GM19239 (cell line): ENCODE results near the gene CFAP91.
A peak's percentile ranks its signal among the peaks of the same experiment; 100 is the strongest.

Source experiments
- DNase-seq: peaks from one replicate; pipeline ENCODE4 v3.0.0; 2011; ENCODE audit warnings: low spot score; ENCODE audit not compliant: insufficient read length
- FAIRE-seq: peaks from 2 replicates; lab custom pipeline; 2011; peaks lifted over from hg19 to GRCh38; lab: Jason Lieb, UNC

The CFAP91 gene

GRCh38 chr3:119733812-119734211, 31.0 kb downstream of the CFAP91 start:
- FAIRE-seq = peak; percentile 4
- DNase-seq = no peak

- FAIRE-seq = no peak
- DNase-seq = no peak
Measured at GRCh38 chr3:119738741-119739140, 35.9 kb downstream of the CFAP91 start.

- FAIRE-seq (no peak), DNase-seq (no peak)
Measured at GRCh38 chr3:119741657-119742590, 39.1 kb downstream of the CFAP91 start.

GRCh38 chr3:119743921-119744320, 41.1 kb downstream of the CFAP91 start:
- FAIRE-seq (no peak), DNase-seq (no peak)

GRCh38 chr3:119745942-119746341, 43.1 kb downstream of the CFAP91 start:
- no peak for FAIRE-seq
- DNase-seq = no peak

GRCh38 chr3:119746423-119746822, 43.6 kb downstream of the CFAP91 start:
- no peak for FAIRE-seq
- DNase-seq = no peak

- FAIRE-seq = no peak
Measured at GRCh38 chr3:119747357-119747756, 44.5 kb downstream of the CFAP91 start.

GRCh38 chr3:119748991-119749390, 46.2 kb downstream of the CFAP91 start:
- DNase-seq (no peak), FAIRE-seq (no peak)

More at GRCh38 chr3:119747357-119747756, 44.5 kb downstream of the CFAP91 start:
- no peak for DNase-seq

- no peak for DNase-seq
- no peak for FAIRE-seq
Measured at GRCh38 chr3:119751423-119751822, 48.6 kb downstream of the CFAP91 start.
